HG03460 (cell line): ENCODE results near the gene MGAT4C.

Source experiments
- ATAC-seq: cut with Tn5 transposase; IDR thresholded peaks from one replicate; pipeline ENCODE4 v1.9.1; 2021; ENCODE audit not compliant: unreplicated experiment

MGAT4C gene

DNA sequence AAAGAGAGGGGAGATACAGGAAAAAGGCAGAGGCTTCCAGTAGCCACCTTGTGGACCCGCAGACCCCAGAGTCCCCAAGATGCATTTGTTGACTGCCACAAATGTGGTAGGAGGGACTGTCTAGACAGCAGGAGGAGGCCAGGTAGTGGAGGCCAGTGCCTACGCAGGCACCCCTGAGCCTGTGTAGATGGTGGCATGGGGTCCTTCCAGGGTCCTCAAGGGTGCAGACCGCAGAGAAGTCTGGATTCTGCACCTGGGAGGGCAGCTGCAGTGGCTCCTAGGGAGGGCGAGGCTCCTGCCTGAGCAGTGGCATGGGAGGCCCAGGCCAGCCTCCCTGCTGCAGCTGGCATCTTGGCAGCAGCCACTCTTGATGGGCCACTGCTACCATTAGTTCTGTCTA is 262.4 kb downstream of the MGAT4C start:
- ATAC-seq, result no peak

DNA sequence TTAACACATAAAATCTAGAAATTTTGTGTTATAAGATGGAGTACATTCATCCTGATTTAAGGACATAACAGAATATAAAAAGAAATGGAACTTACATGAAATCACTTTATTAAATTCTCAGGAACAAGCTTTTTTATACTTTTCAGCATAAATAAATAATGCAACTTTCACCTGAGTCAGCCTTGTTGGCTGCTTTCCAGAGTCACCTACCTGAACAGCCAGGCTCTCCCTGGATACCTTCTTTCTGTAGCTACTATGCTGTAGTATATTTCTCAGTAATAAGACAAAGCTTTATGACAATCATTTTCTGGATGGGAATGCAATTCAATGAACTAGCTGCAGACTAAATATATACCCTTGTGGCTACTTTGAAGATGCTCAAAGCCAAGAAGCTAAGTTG is 270.2 kb downstream of the MGAT4C start:
- ATAC-seq, result no peak

DNA sequence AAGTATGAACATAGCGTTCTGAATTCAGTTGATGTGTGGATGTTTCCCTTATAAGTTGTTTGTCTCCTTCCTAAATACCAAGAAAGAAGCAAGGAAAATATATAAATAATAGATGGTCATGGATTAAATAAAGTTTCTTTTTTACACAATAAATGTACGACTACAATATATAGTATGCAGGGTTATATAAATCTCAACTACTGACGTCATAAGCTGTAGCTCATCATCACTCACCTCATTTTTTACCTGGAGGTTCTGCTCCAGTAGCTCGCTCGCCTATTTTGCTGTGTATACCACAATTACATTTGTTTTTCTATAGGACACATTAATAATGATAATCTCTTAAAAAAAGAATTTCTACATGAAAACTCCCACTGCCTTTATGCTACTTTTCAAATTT is 272.6 kb downstream of the MGAT4C start:
- no peak for ATAC-seq

DNA sequence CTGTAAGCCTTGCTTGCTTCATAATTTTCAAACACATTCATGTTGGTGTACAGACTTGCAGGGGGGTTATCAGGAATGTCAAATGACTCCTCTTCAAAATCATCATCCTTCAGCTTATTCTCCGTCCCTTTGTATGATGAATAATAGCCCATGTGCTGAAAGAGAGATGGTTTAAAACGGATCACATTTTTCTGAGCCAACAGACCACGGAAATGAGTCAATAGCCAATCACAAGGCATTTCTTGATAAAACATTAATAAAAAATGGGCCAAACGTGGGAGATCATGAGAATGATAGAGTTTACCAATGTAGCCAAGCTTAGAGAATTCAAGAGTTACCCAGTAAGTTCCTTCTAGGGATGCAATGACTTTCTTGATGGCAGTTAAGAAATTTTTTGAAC is 276.6 kb downstream of the MGAT4C start:
- ATAC-seq, result no peak

DNA sequence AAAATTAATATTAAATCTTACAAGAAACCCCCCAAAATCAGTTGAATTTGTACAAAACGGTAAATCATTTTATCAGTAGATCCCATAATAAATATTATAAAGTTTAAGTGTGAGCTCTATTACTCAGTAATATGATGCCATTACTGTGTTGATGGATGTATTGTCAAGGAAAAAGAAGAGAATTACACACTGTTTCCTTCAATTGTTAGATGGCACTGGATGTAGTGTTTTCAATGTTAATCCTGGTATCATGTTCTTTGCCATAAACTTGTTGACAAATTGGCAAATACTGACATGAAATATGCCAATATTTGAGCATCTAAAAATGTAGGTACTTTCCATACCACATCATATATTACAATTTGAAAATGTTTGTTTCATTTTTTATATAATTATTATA is 280.5 kb downstream of the MGAT4C start:
- ATAC-seq, result no peak

DNA sequence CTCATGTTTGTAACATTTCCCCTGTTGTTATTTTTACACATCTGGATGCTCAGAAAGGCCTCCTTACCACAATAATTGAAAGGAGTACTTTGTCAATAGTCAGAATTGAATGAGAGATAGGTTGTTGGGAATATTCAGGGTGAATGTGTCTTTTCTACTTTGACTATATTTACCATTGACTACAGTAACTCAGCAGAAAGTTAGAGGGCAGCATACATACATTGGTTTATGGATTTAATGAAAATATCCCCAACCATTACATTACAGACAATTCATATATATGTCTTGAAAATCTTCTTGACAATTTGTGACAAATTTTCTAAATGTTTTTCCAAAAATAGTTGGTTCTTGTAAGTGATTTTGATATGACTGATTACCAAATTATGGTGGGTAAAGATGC is 284.4 kb downstream of the MGAT4C start:
- ATAC-seq, result no peak

DNA sequence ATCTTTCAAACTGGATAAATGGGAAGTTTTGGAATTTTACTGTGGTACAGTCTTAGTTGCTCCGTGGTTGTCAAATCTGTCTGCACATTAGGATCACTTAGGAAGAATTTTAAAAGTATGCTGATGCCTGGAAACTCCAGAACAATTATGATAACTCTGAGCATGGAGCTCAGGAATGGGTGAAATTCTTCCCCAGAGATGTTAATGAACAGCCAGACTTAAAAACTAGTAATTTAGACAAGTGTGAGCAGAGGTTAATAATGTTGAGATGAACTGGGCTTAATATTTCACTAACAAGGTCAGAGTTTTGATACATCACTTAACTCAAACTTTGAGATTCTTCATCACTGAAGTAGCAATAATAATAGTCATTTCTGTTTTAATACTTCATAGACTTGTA is 287.6 kb downstream of the MGAT4C start:
- ATAC-seq, result no peak

DNA sequence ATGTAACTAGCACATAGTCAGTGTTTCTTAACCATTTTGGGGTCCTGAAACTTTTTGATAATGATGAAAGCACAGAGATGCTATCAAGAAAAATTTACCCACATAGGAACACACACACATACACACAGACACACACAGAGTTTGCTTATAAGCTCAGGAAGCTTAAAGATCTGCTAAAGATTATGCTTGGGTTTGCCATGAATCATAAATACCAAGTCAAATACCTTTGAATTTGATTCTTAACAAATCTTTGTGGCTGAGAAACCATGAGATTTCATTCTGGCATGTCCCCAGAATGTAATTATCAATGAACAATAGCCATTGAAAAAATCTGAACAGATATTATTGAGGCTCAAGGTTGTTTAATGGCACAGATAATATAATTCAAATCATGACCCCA is 292.9 kb downstream of the MGAT4C start:
- ATAC-seq, result no peak

DNA sequence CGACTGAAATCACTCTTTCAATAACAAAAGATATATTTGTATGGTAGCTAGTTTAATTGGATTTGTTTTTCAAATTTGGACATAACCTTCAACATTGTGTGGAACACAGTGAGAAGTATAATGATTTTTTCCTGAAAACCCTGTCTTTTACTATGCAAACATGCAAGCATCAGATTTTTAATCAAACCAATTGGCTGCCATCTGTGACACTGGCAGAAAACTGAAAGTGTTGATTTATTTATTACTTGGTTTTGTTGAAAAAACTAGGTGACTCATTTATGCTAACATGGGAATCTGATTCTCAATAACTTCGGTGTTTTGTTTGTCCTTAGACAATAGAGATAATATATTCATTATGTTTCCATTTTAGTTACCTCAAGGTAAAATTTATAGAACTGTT is 300.1 kb downstream of the MGAT4C start:
- ATAC-seq, result no peak

DNA sequence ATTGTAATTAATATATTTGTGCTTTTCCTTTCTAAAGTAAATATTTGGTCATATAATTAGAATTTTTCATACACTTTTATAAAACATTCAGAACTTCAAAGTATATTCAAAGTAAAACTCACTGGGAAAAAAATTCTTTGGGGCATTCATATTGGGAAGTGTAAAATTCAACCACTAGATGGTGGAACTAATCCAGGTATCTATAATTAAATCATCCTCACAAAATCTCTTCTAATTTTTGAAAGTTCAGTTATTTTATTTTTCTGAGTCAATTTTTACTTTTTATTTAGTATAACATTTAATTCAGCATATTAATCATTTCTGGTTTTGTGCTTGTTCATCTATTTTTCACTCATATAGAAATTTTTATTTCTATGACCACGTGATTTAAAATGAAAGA is 301.1 kb downstream of the MGAT4C start:
- ATAC-seq, result no peak

DNA sequence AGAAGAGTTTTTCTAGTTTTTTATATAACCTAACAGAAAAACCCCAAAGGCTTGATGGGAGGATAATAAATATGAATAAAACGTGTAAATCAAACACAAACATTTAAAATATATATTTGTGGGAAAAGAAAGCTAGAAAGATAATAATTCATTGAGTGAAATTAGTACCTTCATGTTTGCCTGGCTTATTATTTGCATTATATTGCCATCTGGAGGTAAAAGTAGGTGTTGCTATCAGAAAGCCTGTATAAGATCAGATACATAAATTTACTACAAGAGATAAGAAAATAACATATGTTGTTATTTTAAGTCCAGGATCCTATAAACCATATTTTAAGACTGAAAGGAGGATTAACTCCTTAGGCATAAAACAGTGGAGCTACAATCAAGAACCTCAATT is 304.4 kb downstream of the MGAT4C start:
- ATAC-seq, result no peak

DNA sequence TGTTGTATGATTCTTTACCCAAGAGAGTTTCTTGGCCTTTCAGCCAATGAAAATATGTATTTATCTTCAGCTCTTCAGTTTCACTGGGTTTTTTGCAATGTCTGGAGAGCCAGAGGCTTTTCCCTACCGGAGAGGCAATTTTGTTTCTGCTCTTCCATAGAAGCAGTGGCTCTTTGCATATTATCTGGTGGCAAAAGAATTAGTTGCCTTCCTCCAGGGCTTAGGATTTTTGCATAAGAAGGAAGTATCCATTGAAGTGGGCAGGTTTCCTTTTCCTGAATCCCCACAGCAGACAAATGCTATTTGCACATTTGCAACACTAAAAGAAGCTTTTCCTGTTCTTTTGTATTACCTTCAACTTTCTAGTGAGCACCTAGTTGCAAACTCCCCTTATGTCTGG is 306.9 kb downstream of the MGAT4C start:
- ATAC-seq, result no peak

DNA sequence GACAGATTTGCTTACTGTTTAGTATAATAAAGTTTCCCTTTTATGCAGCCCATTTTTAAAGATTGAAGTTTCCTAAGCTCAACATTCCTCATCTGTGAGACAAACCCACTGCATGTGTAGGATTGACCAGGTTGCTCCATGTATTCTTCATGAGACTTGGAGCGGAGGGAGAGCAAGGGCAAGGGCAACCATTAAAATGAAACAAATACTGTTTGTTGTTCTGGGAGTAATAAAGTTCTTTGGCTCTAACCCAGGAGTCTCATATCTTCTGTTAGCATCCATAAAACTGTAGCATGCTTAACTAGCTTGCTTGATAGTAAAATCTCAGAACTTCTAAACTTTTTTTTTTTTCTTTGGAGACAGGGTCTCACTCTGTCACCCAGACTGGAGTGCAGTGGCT is 307.9 kb downstream of the MGAT4C start:
- no peak for ATAC-seq

DNA sequence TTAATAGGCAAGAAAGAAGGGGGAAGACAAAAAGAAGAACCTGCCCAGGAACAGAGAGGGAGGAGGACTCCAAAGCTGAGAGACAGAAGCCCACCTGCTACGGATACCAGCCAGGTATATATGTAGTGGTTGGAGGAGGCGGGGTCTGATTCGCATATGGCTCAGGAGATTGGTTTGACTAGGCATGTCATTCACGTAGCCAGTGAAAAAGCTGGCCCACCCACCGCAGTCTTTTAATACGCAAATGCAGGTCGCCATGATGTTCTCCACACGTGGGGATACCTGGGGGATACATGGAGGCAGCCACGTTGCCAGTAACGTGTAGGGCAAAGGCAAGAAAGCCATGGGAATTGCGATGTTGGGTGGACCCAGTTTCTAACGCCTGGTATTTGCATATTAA is 308.9 kb downstream of the MGAT4C start:
- no peak for ATAC-seq

DNA sequence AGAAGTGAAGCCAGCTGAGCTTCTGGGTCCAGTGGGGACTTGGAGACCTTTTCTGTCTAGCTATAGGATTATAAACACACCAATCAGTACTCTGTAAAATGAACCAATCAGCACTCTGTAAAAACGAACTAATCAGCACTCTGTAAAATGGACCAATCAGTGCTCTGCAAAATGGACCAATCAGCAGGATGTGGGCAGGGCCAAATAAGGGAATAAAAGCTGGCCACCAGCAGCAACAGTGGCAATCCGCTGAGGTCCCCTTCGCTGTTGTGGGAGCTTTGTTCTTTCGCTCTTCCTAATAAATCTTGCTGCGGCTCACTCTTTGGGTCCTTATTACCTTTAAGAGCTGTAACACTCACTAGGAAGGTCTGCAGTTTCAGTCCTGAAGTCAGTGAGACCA is 309.8 kb downstream of the MGAT4C start:
- no peak for ATAC-seq

DNA sequence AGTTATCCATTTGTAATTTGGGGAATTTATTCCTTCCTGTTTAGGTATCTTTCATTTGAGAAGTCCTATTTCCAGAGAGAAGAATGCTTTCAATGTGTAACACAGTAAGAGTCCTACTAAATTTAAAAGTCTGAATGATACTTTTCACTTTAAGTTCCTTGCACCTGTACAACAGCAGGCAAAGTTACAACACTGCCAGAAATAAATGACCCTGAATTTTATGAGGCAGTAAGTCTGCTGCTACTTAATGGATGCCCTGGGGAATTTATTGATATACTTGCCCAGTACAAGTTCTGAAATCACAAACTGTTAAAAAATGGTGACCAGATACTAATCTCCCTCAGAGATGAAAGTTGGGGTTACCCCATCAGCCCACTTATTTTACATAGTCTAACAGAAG is 329.0 kb downstream of the MGAT4C start:
- ATAC-seq, result no peak

DNA sequence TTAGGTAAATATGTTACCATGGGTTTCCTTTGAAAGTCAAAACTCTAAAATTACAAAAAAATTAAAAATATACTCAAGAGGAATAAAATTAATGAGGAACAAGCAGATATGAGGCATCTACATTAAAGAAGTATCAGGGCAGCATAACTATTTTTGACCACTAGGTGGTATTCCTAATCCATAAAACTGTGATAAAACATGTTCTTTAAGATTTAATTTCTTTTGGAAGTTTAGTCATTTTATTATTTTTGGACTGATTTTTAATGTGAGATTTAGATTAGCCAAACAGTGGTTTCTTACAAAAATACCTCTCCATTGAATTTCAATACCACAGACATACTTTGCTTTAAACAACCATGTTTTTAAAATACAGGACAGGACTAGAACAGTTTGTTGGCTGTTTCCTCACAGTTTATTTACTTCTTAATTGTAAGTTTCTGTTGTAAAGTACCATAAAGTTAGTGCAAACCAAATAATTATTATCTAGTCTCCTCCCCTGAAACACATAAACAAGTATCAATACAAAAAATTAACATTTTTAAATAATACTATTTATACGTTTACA is 332.3 kb downstream of the MGAT4C start:
- ATAC-seq, result no peak

DNA sequence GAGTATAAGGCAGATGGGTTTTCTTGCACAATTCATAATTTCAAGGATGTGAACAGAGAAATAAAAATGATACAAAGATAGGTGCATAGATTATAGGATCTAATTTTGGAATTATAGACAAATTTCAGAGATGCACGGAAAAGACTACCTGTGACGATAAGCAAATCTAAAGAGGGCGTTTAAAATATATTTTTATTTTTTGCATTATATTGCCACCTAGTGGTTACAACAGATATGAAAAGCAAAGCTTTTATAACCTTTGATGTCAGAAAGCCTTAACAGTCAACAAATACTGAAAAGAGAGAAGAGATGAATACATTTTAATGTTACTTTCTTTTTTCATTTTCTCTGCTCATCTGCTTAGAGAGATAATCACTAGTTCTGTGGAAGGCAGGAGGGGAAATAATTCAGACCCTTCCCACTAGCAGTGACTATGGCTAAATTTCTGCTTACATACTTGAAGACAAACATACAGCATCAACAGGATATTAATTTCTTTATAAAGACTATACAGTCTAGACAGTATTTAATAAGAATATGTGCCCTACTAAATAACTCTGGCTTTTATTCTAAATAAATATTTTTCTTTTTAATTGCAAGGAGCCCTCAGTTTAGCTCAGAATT is 335.8 kb downstream of the MGAT4C start:
- ATAC-seq, result no peak
